ENCODE measurements around the gene PLN.

GRCh38 chr6:118581489-118581959 is 33.4 kb downstream of the PLN start:
- TF ChIP-seq, protein P1, sequence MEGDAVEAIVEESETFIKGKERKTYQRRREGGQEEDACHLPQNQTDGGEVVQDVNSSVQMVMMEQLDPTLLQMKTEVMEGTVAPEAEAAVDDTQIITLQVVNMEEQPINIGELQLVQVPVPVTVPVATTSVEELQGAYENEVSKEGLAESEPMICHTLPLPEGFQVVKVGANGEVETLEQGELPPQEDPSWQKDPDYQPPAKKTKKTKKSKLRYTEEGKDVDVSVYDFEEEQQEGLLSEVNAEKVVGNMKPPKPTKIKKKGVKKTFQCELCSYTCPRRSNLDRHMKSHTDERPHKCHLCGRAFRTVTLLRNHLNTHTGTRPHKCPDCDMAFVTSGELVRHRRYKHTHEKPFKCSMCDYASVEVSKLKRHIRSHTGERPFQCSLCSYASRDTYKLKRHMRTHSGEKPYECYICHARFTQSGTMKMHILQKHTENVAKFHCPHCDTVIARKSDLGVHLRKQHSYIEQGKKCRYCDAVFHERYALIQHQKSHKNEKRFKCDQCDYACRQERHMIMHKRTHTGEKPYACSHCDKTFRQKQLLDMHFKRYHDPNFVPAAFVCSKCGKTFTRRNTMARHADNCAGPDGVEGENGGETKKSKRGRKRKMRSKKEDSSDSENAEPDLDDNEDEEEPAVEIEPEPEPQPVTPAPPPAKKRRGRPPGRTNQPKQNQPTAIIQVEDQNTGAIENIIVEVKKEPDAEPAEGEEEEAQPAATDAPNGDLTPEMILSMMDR (IDR thresholded peaks at IDR 0.05 in 8 of 11, conservative IDR thresholded peaks at IDR 0.05 in 3 of 11), result no peak
- TF ChIP-seq POLR2A (IDR thresholded peaks at IDR 0.05), result no peak
